Activated T-helper 17 cell treated with anti-CD3 and anti-CD28 coated beads, Interleukin-2, amount 50 U/mL, for 72 hours (primary cell): Measurements from ENCODE around the gene NBEA. TPM values are rescaled to one million over a fixed set of nuclear protein-coding genes. Genes with fewer than 3 reads are reported as not detected.

Source experiments
- ATAC-seq: fragments of 150-1000 bp; cut with Tn5 transposase; replicated peaks from 2 replicates; pipeline ENCODE4 v1.10.0; 2021; ENCODE audit warnings: mild to moderate bottlenecking, moderate library complexity
- H3K27ac Mint-ChIP-seq: one replicate; pipeline ENCODE4 v1.8.0; 2022; ENCODE audit warnings: mixed read lengths
- H3K27me3 Mint-ChIP-seq: one replicate; pipeline ENCODE4 v1.8.0; 2022; ENCODE audit warnings: mixed read lengths
- H3K36me3 Mint-ChIP-seq: one replicate; pipeline ENCODE4 v1.8.0; 2022; ENCODE audit warnings: low read depth, mild to moderate bottlenecking, mixed read lengths
- H3K4me1 Mint-ChIP-seq: one replicate; pipeline ENCODE4 v1.8.0; 2022; ENCODE audit warnings: mixed read lengths
- H3K4me3 Mint-ChIP-seq: one replicate; pipeline ENCODE4 v1.8.0; 2022; ENCODE audit warnings: mild to moderate bottlenecking, mixed read lengths
- H3K9me3 Mint-ChIP-seq: one replicate; pipeline ENCODE4 v1.8.0; 2022; ENCODE audit warnings: mixed read lengths
- total RNA-seq, 2 donors: library from RNA; stranded (reverse); gene quantifications; one replicate each; pipeline ENCODE4 v1.2.3, GENCODE V29; 2022

Gene NBEA
- total RNA-seq, 2 donors from 2014 or later = 0.50 to 0.79 TPM

DNA sequence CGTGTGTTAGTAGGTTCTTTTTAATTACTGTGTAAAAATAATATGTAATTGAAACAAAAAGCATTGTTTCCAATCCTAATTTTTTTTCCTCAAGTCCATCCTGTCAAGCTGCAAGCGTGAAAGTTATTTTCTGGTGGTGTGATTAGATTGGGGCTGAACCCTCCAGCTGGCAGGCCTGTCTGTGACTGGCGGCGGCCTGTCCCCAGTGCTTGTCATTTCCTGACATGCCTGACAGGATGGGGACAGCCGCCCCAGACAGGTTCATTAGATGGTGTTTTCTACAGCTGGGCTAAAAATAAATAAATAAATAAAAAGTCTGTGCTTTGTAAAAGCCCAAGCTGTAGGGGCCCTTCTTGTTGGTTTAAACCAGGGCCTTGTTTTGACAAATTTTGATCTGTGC is 588.1 kb downstream of the NBEA start:
- no peak overlapping the region for H3K27ac Mint-ChIP-seq
- H3K4me1 Mint-ChIP-seq = no peaks in the 10 kb centered on the region
- no peak overlapping the region for H3K4me3 Mint-ChIP-seq
- H3K27me3 Mint-ChIP-seq = peaks cover 3% of the 10 kb centered on the region
- ATAC-seq = no peak
- H3K36me3 Mint-ChIP-seq = no peaks in the 10 kb centered on the region
- no peaks in the 10 kb centered on the region for H3K9me3 Mint-ChIP-seq

DNA sequence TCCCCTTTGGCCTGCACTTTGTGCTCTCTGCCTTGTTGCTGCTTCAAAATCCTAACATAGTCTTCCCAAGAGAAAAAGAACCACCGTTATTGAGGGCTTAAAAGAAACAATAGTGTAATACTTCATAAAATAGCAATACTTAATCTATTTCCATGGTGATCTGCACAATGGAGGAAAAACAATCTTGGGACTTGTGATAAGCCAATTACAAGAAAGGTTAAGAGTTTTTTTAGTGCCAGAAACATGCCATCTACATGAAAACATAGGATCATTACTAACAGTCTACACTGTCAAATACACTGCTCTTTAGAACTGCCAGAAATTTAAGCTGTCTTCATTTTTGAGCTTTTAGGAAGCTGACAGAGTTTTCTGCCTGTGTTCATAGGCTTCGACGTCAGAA is 588.5 kb downstream of the NBEA start:
- Mint-ChIP-seq H3K36me3 (no peaks in the 10 kb centered on the region), H3K4me1 (no peaks in the 10 kb centered on the region), H3K4me3 (no peak overlapping the region), H3K27me3 (peaks cover 3% of the 10 kb centered on the region), H3K9me3 (no peaks in the 10 kb centered on the region), H3K27ac (no peak overlapping the region)
- ATAC-seq = no peak

GRCh38 chr13:35531526-35531925 is 589.5 kb downstream of the NBEA start:
- no peaks in the 10 kb centered on the region for H3K9me3 Mint-ChIP-seq
- H3K4me1 Mint-ChIP-seq = no peaks in the 10 kb centered on the region
- no peak overlapping the region for H3K27ac Mint-ChIP-seq
- peaks cover 3% of the 10 kb centered on the region for H3K27me3 Mint-ChIP-seq
- H3K36me3 Mint-ChIP-seq = no peaks in the 10 kb centered on the region
- ATAC-seq = no peak
- H3K4me3 Mint-ChIP-seq = no peak overlapping the region

GRCh38 chr13:35534343-35534742 is 592.3 kb downstream of the NBEA start:
- H3K9me3 Mint-ChIP-seq = no peaks in the 10 kb centered on the region
- H3K36me3 Mint-ChIP-seq = no peaks in the 10 kb centered on the region
- no peak overlapping the region for H3K27ac Mint-ChIP-seq
- no peak for ATAC-seq
- H3K27me3 Mint-ChIP-seq = peaks cover 3% of the 10 kb centered on the region
- no peak overlapping the region for H3K4me3 Mint-ChIP-seq
- no peaks in the 10 kb centered on the region for H3K4me1 Mint-ChIP-seq

DNA sequence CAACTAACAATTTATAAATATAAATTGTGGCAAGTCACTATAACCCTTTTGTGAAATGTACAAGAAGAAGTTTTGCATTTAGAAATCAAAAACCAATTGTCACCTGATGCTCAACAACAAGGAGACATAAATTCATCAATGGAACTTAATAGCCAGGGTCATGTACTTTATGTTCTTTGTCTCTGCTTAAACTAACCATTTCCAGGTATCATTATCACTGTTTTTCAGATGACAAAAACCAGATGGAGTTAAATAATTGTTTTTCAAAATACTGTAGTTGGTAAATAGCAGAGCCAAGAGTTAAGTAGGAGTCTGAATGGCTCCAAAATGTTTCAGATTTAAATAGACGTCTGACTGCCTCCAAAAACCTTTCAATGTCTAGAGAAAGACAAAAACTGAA is 606.7 kb downstream of the NBEA start:
- H3K36me3 Mint-ChIP-seq = no peaks in the 10 kb centered on the region
- H3K27me3 Mint-ChIP-seq = no peaks in the 10 kb centered on the region
- H3K4me3 Mint-ChIP-seq = no peak overlapping the region
- H3K4me1 Mint-ChIP-seq = no peaks in the 10 kb centered on the region
- no peaks in the 10 kb centered on the region for H3K9me3 Mint-ChIP-seq
- no peak overlapping the region for H3K27ac Mint-ChIP-seq
- no peak for ATAC-seq

DNA sequence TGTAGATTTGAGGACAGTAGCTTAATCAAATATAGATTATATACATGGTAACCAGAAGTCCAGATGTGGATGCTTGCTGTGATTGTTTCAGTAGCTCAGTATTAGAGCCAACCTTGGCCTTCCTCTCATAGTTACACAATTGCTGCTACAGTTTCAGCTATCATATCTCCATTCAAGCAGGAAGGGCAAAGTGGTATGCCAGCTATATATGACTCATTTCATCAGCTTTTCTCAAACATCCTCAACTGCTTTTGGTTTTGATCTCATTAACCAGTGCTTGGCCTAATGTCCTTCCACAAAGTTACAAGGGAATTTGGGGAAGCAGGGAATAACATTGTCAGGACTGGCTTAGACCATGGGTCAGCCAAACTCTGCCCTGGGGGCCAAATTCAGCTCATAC is 607.4 kb downstream of the NBEA start:
- no peaks in the 10 kb centered on the region for H3K9me3 Mint-ChIP-seq
- H3K4me3 Mint-ChIP-seq = no peak overlapping the region
- no peaks in the 10 kb centered on the region for H3K27me3 Mint-ChIP-seq
- H3K4me1 Mint-ChIP-seq = no peaks in the 10 kb centered on the region
- H3K36me3 Mint-ChIP-seq = no peaks in the 10 kb centered on the region
- no peak for ATAC-seq
- no peak overlapping the region for H3K27ac Mint-ChIP-seq

- H3K36me3 Mint-ChIP-seq = no peaks in the 10 kb centered on the region
- H3K4me1 Mint-ChIP-seq = no peaks in the 10 kb centered on the region
- H3K4me3 Mint-ChIP-seq = no peak overlapping the region
- H3K9me3 Mint-ChIP-seq = no peaks in the 10 kb centered on the region
- H3K27ac Mint-ChIP-seq = no peak overlapping the region
- no peaks in the 10 kb centered on the region for H3K27me3 Mint-ChIP-seq
- ATAC-seq = no peak
Measured at GRCh38 chr13:35552172-35552844, 610.2 kb downstream of the NBEA start.

DNA sequence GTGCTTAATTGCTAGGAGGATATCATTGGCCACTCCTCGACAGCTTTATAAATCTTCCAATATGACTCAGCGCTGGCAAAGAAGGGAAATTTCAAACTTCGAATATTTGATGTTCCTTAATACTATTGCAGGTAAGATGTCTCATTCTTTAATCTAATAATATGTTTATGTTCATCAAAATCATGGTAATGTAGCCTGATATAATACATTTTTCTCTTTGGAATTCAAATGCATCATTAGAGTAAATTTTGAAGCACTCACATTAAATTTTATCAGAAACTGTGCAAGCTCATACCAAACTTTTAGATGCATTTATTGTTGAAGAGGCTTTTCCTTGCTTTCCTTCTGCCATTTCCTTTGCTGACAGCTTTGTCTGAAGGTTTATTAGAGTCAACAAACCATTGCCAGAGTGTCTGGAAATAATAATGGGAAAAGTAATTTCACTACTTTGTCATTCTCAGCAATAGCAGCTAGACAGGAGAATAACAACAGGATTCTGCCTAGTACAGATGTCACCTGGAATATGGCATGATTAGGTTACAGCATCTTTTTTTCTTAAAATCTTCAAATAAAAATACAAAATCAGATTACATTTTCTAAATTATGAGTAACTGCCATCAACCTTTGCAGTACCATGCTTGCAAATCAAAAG is 613.0 kb downstream of the NBEA start:
- H3K9me3 Mint-ChIP-seq = no peaks in the 10 kb centered on the region
- H3K4me3 Mint-ChIP-seq = no peak overlapping the region
- no peak overlapping the region for H3K27ac Mint-ChIP-seq
- H3K36me3 Mint-ChIP-seq = no peaks in the 10 kb centered on the region
- no peak for ATAC-seq
- no peaks in the 10 kb centered on the region for H3K27me3 Mint-ChIP-seq
- no peaks in the 10 kb centered on the region for H3K4me1 Mint-ChIP-seq

- Mint-ChIP-seq H3K36me3 (no peaks in the 10 kb centered on the region), H3K27ac (no peak overlapping the region), H3K9me3 (no peaks in the 10 kb centered on the region), H3K4me1 (no peaks in the 10 kb centered on the region), H3K27me3 (no peaks in the 10 kb centered on the region), H3K4me3 (no peak overlapping the region)
- no peak for ATAC-seq
Measured at GRCh38 chr13:35557475-35557874, 615.4 kb downstream of the NBEA start.

DNA sequence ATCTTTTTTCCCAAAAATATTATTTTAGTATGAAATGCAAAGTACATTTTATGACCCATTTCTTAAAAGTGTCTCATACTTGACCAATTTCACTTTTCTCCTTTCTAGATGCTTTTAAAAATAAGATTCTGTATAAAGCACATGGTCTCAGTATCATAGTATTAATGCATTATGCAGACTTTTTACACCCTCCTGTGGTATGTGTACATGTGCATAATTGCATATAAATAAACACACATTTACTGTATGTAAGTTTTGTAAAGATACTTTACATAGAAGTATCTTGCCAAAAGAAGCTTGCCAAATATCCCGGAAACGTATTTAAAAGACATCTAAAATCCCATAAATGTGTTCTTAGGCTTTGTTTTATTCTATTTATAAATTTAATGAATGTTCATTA is 619.5 kb downstream of the NBEA start:
- no peak overlapping the region for H3K27ac Mint-ChIP-seq
- H3K4me3 Mint-ChIP-seq = no peak overlapping the region
- H3K4me1 Mint-ChIP-seq = no peaks in the 10 kb centered on the region
- H3K9me3 Mint-ChIP-seq = no peaks in the 10 kb centered on the region
- no peaks in the 10 kb centered on the region for H3K36me3 Mint-ChIP-seq
- ATAC-seq = no peak
- H3K27me3 Mint-ChIP-seq = no peaks in the 10 kb centered on the region

DNA sequence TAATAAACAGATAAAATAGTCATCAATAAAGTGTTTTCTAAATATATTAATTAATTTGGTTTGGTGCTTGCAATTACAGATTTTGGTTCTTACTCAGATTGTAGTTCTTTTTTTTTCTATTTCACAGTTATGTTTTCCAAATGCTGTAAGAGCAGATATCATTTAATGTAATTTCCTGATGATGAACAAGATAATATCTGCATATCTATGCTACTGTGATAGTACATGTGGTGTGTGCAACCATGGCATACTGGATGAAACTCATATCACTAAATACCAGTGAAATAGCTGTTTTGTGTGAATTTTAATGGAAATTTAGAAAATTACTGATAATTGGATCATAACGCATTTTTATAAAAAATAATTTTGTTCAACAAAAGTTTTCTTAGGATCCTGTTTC is 623.2 kb downstream of the NBEA start:
- no peaks in the 10 kb centered on the region for H3K36me3 Mint-ChIP-seq
- H3K27me3 Mint-ChIP-seq = no peaks in the 10 kb centered on the region
- no peaks in the 10 kb centered on the region for H3K4me1 Mint-ChIP-seq
- no peak for ATAC-seq
- no peak overlapping the region for H3K4me3 Mint-ChIP-seq
- no peak overlapping the region for H3K27ac Mint-ChIP-seq
- no peaks in the 10 kb centered on the region for H3K9me3 Mint-ChIP-seq

DNA sequence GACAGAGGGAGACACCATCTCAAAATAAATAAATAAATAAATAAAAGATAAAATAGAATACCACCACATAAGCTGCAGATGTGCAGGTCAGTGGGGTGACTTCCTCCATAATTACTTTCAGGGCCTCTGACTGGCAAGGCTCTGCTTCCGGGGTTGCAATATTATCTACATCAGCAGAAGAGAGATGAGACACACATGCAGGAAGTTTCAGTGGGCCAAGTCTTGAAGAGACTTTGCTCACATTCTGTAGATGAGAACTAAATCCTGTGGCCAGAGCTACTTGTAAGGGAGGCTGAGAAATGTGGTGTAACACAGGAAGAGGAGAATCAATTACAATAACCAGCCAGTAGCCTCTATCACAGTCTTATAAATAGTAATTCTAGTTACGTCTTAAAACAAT is 624.3 kb downstream of the NBEA start:
- Mint-ChIP-seq H3K36me3 (no peaks in the 10 kb centered on the region), H3K4me3 (no peak overlapping the region), H3K4me1 (no peaks in the 10 kb centered on the region), H3K27me3 (no peaks in the 10 kb centered on the region), H3K9me3 (no peaks in the 10 kb centered on the region), H3K27ac (no peak overlapping the region)
- ATAC-seq = no peak

- ATAC-seq = no peak
- H3K4me3 Mint-ChIP-seq = no peak overlapping the region
- H3K27ac Mint-ChIP-seq = no peak overlapping the region
- H3K4me1 Mint-ChIP-seq = no peaks in the 10 kb centered on the region
- H3K27me3 Mint-ChIP-seq = no peaks in the 10 kb centered on the region
- no peaks in the 10 kb centered on the region for H3K36me3 Mint-ChIP-seq
- H3K9me3 Mint-ChIP-seq = no peaks in the 10 kb centered on the region
Measured at GRCh38 chr13:35567406-35567980, 625.4 kb downstream of the NBEA start.

DNA sequence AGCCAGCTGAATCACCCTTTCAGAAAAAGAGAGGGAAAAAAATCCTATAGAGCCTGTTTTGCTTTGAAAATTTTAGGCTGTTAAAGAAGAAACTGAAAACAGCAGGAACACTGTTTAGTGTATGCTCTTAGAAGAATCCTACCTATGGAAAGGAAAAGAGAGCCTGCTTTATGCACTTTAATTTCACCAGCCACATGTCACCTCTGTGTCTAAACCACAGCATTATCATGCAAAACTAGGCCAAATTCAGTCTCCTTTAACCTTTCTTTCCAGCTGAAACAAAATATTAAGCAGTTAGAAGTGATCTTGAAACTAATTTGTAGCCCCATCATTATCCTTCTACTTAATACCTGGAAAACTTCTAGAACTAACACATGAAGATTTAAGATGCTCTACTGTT is 631.6 kb downstream of the NBEA start:
- Mint-ChIP-seq H3K36me3 (no peaks in the 10 kb centered on the region), H3K27me3 (no peaks in the 10 kb centered on the region), H3K4me1 (no peaks in the 10 kb centered on the region), H3K9me3 (no peaks in the 10 kb centered on the region), H3K27ac (no peak overlapping the region), H3K4me3 (no peak overlapping the region)
- ATAC-seq = no peak

DNA sequence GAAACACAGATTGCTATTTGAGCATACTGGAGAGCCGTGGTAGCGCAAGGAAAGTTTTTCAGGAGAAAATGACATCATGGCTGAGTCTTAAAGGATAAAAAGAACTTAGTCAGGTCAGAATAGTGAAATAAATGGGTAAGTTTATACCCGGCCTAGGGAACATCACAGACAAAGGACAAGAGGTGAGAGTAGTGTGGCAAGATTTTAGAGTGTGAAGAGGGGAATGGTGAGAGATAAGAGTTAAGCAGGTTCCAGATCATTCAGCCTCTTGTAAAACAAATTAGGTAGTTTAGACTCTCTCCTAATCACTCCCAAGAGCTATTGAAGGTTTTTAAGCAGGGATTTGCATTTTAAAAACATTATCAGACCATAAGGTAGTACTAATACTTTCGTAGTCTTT is 650.4 kb downstream of the NBEA start:
- H3K36me3 Mint-ChIP-seq = no peaks in the 10 kb centered on the region
- no peak overlapping the region for H3K4me3 Mint-ChIP-seq
- no peaks in the 10 kb centered on the region for H3K27me3 Mint-ChIP-seq
- no peaks in the 10 kb centered on the region for H3K9me3 Mint-ChIP-seq
- no peak for ATAC-seq
- no peak overlapping the region for H3K27ac Mint-ChIP-seq
- no peaks in the 10 kb centered on the region for H3K4me1 Mint-ChIP-seq
